HTERT RPE-1 (cell line): ENCODE results near the gene GRB10.
"Not testable (repeated sequence)": the region's sequence is repeated elsewhere in the genome, so short reads cannot be mapped to it uniquely, and the experiment has no call there.

Experiments
- in situ Hi-C: fragments of 300-500 bp; cut with MboI; formaldehyde crosslinking; loops from 4 replicates; pipeline ENCODE4 v1.14.3; 2020; ENCODE audit warnings: low sequenced_read_pairs

The GRB10 gene

GRCh38 chr7:50745835-50746234 lies 36.9 kb downstream of the GRB10 start:
- in situ Hi-C loops = no loop called here

GRCh38 chr7:50745336-50745735 lies 37.4 kb downstream of the GRB10 start:
- in situ Hi-C loops = no loop called here

GRCh38 chr7:50743893-50744292 lies 38.8 kb downstream of the GRB10 start:
- in situ Hi-C loops = no loop called here

- in situ Hi-C loops = no loop called here
Observed at GRCh38 chr7:50743016-50743415, 39.7 kb downstream of the GRB10 start.

GRCh38 chr7:50742401-50742800 lies 40.3 kb downstream of the GRB10 start:
- in situ Hi-C loops = no loop called here

- in situ Hi-C loops = no loop called here
Observed at GRCh38 chr7:50739744-50740435, 42.8 kb downstream of the GRB10 start.

GRCh38 chr7:50738932-50739331 lies 43.8 kb downstream of the GRB10 start:
- in situ Hi-C loops = no loop called here

GRCh38 chr7:50735836-50736235 lies 46.9 kb downstream of the GRB10 start:
- in situ Hi-C loops = not testable (repeated sequence)

GRCh38 chr7:50735333-50735732 lies 47.4 kb downstream of the GRB10 start:
- in situ Hi-C loops = no loop called here

GRCh38 chr7:50734246-50734645 lies 48.5 kb downstream of the GRB10 start:
- in situ Hi-C loops = no loop called here

GRCh38 chr7:50733552-50733951 lies 49.1 kb downstream of the GRB10 start:
- in situ Hi-C loops = no loop called here

GRCh38 chr7:50731703-50732582 lies 50.8 kb downstream of the GRB10 start:
- in situ Hi-C loops = no loop called here

GRCh38 chr7:50730446-50731400 lies 52.0 kb downstream of the GRB10 start:
- in situ Hi-C loops = no loop called here

GRCh38 chr7:50729962-50730361 lies 52.7 kb downstream of the GRB10 start:
- in situ Hi-C loops = no loop called here

GRCh38 chr7:50728184-50728583 lies 54.5 kb downstream of the GRB10 start:
- in situ Hi-C loops = no loop called here

- in situ Hi-C loops = no loop called here
Observed at GRCh38 chr7:50727711-50728110, 55.0 kb downstream of the GRB10 start.

- in situ Hi-C loops = no loop called here
Observed at GRCh38 chr7:50727072-50727471, 55.6 kb downstream of the GRB10 start.

- in situ Hi-C loops = no loop called here
Observed at GRCh38 chr7:50725774-50726173, 56.9 kb downstream of the GRB10 start.

GRCh38 chr7:50724526-50725520 lies 57.9 kb downstream of the GRB10 start:
- in situ Hi-C loops = no loop called here

GRCh38 chr7:50723888-50724287 lies 58.8 kb downstream of the GRB10 start:
- in situ Hi-C loops = no loop called here
